Testis (tissue), 2 donors: ENCODE data around the gene CDH9.

Experiments
- POLR2A ChIP-seq: fragments of 450-650 bp; IDR thresholded peaks from one replicate; pipeline ENCODE4 v1.6.1; 2017; ENCODE audit warnings: antibody characterized with exemption, mild to moderate bottlenecking, moderate library complexity
- TF ChIP-seq, protein P1 (sequence below), 3 experiments: fragments of 450-650 bp in 2 of 3; fragments of 200-600 bp in 1 of 3; sonication (generic) in 1 of 3; IDR thresholded peaks; one replicate each; pipeline ENCODE4 v1.5.1; 2016 to 2019; ENCODE audit warnings: antibody characterized with exemption in 3 of 3, mild to moderate bottlenecking in 2 of 3, moderate library complexity in 1 of 3

DNA sequence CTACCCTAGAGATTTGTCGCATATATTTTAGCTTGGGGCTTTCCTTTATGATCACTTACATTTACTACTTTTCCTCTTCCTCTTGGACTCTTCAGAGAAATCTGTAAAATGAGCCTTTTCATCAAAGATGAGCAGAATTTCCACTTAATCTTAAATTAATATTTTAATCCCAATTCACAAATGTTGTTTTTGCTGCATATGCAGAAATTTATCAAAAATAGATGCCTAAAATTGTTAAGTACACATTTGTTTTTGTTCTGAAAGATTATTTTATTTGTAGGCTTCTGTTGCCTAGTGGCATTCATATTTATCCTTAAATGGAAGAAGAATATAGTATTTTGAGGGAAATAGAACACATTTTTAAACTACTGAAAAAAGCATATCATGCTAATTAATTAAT is 168.6 kb downstream of the CDH9 start:
- TF ChIP-seq, protein P1, sequence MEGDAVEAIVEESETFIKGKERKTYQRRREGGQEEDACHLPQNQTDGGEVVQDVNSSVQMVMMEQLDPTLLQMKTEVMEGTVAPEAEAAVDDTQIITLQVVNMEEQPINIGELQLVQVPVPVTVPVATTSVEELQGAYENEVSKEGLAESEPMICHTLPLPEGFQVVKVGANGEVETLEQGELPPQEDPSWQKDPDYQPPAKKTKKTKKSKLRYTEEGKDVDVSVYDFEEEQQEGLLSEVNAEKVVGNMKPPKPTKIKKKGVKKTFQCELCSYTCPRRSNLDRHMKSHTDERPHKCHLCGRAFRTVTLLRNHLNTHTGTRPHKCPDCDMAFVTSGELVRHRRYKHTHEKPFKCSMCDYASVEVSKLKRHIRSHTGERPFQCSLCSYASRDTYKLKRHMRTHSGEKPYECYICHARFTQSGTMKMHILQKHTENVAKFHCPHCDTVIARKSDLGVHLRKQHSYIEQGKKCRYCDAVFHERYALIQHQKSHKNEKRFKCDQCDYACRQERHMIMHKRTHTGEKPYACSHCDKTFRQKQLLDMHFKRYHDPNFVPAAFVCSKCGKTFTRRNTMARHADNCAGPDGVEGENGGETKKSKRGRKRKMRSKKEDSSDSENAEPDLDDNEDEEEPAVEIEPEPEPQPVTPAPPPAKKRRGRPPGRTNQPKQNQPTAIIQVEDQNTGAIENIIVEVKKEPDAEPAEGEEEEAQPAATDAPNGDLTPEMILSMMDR (IDR thresholded peaks at IDR 0.05) = no peak
- TF ChIP-seq POLR2A = no peak
